Fibroblast of the aortic adventitia (primary cell): ENCODE measurements around the gene ZKSCAN3. TPM values are rescaled to one million over a fixed set of nuclear protein-coding genes. Genes with fewer than 3 reads are reported as not detected.
A peak's percentile ranks its signal among the peaks of the same experiment; 100 is the strongest.

Experiments used
- DNase-seq: peaks from one replicate; pipeline ENCODE4 v3.0.0-alpha.2; 2010; ENCODE audit warnings: low read depth
- H3K4me3 ChIP-seq: 2 replicates; pipeline ENCODE4 v1.5.1; 2011; ENCODE audit warnings: low read depth, mild to moderate bottlenecking, control low read depth, low read length, moderate library complexity
- CTCF ChIP-seq: IDR thresholded peaks from 2 replicates; pipeline ENCODE4 v1.5.1; 2011; ENCODE audit warnings: mild to moderate bottlenecking, low read length, control low read depth, inconsistent platforms; ENCODE audit not compliant: insufficient read depth
- total RNA-seq: library from RNA; depleted of rRNA; stranded (reverse); fragments of >200 nt; gene quantifications from 2 replicates; pipeline ENCODE4 v1.2.3, GENCODE V29; 2012; ENCODE audit warnings: low replicate concordance

ZKSCAN3 gene
- total RNA-seq, 1 donor: 2.6 TPM

GRCh38 chr6:28390688-28391087 is 40.9 kb downstream of the ZKSCAN3 start:
- no peak overlapping the region for H3K4me3 ChIP-seq
- no peak for TF ChIP-seq CTCF
- no peak for DNase-seq

DNA sequence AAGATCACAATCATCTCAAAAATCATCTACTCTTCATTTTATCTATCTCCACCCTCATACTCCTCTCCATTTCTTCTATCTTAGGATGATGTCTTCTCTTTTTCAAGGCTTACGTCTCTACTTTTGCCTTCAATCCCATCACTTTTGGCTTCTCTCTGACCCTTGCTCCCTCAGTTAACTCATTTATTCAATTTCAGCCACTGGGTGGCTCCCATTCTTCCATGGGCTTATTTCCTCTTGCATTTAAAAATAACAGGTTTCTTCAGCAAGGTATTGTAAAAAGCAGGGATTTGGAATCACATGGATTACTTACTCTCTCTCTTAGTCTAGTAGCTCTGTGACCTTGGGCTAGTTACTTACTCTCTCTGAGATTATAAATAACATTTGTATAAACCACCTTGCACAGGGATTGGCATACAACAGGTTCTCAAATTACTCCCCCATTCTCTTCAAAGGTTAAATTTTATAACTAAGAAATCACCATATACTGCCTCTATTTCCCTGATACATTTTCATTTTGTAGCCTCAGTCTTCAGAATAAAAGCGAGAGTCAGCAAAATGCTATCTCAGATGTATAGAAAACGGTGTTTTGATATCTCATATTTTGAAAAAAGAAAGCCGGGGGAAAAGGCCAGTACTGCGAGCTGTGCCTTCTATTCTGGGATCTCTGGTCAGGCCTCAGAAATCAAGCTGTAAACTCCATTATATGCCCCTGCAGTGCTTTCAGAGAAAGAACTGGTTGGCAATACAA is 44.3 kb downstream of the ZKSCAN3 start:
- H3K4me3 ChIP-seq: no peak overlapping the region
- DNase-seq: peak; percentile 26
- TF ChIP-seq CTCF: peak; percentile 40

DNA sequence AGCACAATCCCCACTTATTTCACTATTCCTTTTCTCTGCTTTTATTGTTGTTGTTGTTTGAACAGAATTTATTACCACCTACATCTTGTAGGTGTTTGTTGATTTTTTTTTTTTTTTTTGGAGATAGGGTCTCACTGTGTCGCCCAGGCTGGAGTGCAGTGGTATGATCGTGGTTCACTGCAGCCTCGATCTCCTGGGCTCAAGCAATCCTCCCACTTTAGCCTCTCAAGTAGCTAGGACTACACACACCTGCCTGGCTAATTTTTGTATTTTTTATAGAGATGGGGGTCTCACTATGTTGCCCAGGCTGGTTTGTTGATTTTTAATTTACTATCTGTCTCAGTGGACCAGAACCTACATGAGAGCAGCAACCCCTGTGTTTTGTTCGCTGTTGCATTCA is 46.2 kb downstream of the ZKSCAN3 start:
- H3K4me3 ChIP-seq: no peak overlapping the region
- no peak for DNase-seq
- no peak for TF ChIP-seq CTCF

DNA sequence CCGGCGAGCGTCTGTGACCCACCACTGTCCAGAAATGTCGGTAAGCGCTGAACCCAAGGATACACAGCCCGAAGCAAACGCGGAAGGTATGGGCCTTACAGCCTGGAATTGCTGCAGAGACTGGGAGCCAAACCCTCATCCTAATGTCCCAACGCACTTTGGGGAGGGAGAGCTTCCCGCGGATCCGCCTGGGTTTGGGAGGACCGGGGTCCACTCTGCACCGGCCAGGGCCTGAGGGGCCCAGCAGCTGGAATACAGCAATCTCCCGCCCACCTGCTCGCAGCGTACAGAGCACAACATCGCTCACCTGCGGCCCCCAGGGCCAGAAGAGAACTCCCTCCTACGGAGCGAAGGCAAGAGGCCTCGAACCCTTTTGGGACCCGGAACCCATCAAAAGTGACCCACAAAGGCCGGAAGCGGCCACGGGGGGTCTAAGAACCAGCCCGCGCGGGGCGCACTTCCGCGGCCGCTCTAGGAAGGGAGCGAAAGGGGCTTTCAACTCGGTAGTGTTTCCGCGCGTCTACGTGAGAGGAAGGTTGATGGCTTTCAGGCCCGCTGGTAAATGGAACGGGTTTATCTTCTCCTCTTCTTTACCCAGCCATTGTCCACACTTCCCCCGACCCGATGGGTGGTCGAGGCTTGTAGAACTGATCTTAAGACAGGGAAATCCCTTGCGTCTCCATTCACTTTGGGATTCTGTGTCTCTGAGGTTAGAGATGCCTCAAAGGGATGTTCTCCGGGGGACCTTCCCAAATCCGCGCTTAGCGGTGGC is 49.8 kb downstream of the ZKSCAN3 start, which contains the start of gene ZSCAN12:
Gene ZSCAN12 (minus strand): TSS at position 398 of the 772 bp plus-strand sequence. CDS start 1,342 bp downstream, outside the sequence.
- peak within 1 kb of the TSS; percentile 79 for H3K4me3 ChIP-seq
- TF ChIP-seq CTCF: peak; percentile 45
- DNase-seq: peak; percentile 90

GRCh38 chr6:28400122-28400451 is 50.3 kb downstream of the ZKSCAN3 start:
- H3K4me3 ChIP-seq: peak overlapping the region; percentile 79
- no peak for DNase-seq
- TF ChIP-seq CTCF: no peak

DNA sequence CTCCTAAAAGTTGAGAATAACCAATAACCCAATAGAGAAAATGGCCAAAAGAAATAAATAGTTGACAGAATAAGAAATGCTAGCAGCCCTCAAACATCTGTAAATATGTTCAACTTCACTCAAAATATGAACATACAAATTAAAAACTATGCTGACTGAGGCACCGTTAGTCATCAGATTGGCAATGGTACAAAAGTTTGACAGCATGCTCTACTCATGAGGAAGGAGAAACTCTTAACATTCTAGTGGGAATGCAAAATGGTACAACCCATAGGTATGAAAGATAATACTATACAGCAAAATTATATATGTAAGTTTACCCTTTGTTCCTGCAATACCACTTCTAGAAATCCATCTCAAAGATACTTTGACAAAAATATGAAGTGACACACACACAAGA is 51.4 kb downstream of the ZKSCAN3 start:
- no peak overlapping the region for H3K4me3 ChIP-seq
- DNase-seq: peak; percentile 25
- no peak for TF ChIP-seq CTCF
